GM12891 (cell line): ENCODE results near the gene SLC7A11.

Experiments used
- PAX5 ChIP-seq: IDR thresholded peaks from 2 replicates; pipeline ENCODE4 v1.6.1; 2011; ENCODE audit warnings: low read length, moderate library complexity, mild to moderate bottlenecking; ENCODE audit not compliant: insufficient read depth, severe bottlenecking
- POLR2A ChIP-seq: IDR thresholded peaks from 2 replicates; pipeline ENCODE4 v1.6.1; 2011; ENCODE audit warnings: low read depth, low read length, control low read depth
- POLR2AphosphoS5 ChIP-seq: IDR thresholded peaks from 2 replicates; pipeline ENCODE4 v1.6.1; 2011; ENCODE audit warnings: low read depth, low read length, control low read depth
- POU2F2 ChIP-seq: IDR thresholded peaks from 2 replicates; pipeline ENCODE4 v1.6.1; 2011; ENCODE audit warnings: low read depth, mild to moderate bottlenecking, control low read depth, low read length, moderate library complexity
- SPI1 ChIP-seq: IDR thresholded peaks from 2 replicates; pipeline ENCODE4 v1.6.1; 2011; ENCODE audit warnings: low read depth, low read length, control low read depth
- TAF1 ChIP-seq: IDR thresholded peaks from 2 replicates; pipeline ENCODE4 v1.6.1; 2011; ENCODE audit warnings: low read depth, low read length, control low read depth

DNA sequence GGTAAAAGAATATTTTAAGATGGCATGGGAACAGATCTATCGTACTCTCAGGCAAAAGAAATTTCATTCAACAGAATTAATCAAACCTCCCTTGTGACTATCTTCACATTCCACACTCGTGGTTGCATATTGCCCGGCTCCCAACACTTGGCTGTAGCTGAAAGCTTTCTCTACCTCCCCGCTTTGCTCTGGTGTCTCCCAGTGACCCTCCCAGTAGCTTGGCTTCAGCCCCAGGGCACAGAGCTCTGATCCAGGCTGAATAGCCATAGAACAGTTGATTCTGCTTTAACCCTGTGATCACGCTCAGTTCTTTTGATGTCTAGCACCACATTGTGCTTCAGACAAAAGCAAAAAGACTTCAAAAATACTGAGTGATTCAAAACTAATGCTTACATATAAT is 24.6 kb downstream of the SLC7A11 start:
- no peak for TF ChIP-seq POLR2A
- TF ChIP-seq TAF1: no peak
- no peak for TF ChIP-seq POLR2AphosphoS5
- no peak for TF ChIP-seq SPI1
- no peak for TF ChIP-seq POU2F2
- no peak for TF ChIP-seq PAX5
